ENCODE data around the gene MASP2.
"Not testable (repeated sequence)": the region's sequence is repeated elsewhere in the genome, so short reads cannot be mapped to it uniquely, and the experiment has no call there.

Gene MASP2

DNA sequence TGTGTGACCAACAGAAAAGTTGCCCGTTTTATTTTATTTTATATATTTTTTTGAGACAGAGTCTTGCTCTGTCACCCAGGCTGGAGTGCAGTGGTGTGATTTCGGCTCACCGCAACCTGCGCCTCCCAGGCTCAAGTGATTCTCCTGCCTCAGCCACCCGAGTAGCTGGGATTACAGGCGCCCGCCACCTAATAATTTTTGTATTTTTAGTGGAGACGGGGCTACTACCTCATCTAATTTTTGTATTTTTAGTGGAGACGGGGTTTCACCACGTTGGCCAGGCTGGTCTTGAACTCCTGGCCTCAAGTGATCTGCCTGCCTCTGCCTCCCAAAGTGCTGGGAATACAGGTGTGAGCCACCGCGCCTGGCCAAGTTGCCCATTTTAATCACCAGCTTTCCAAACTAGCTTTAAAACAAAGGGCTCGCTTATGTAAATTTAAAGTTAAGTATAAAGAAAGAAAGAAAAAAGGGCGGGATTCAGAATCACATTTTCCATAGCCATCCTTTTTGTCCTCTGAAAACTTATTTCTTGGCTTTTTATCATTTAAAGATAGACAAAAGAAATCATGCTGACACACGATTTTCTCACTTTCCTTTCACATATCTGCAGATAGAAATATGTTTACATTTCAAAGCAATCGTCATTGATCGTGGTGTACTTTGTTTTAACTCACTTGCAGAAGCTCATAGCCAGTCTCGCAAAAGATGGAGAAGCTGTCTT is 9.9 kb downstream of the MASP2 start:
- DNase-seq, result not testable (repeated sequence)

DNA sequence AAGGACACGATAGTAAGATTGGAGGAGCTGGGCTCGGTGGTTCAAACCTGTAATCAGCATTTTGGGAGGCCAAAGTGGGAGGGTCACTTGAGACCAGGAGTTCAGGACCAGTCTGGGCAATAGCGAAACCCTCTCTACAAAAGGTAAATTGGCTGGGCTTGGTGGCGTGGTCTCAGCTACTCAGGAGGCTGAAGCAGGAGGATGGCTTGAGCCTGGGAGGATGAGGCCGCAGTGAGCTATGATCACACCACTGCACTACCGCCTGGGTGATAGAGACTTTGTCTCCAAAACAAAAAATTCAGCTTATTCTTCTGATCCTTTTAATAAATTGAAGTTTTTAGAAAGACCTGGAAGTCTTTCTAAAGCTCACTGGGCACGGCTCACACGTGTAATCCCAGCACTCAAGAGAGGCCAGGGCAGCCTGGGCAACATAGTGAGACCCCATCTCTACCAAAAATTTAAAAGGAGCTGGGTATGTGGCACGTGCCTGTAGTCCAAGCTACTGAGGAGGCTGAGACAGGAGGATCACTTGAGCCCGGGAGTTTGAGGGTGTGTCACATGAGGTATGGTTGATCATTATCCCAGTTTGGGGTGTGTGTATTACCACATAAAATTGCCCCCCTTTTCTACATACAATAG is 15.3 kb downstream of the MASP2 start:
- DNase-seq, result no peak

- DNase-seq, result no peak
Observed at GRCh38 chr1:11030865-11031264, 16.2 kb downstream of the MASP2 start.

GRCh38 chr1:11028018-11028417 is 19.0 kb downstream of the MASP2 start:
- DNase-seq, result no peak

GRCh38 chr1:11027316-11027715 is 19.7 kb downstream of the MASP2 start:
- no peak for DNase-seq

DNA sequence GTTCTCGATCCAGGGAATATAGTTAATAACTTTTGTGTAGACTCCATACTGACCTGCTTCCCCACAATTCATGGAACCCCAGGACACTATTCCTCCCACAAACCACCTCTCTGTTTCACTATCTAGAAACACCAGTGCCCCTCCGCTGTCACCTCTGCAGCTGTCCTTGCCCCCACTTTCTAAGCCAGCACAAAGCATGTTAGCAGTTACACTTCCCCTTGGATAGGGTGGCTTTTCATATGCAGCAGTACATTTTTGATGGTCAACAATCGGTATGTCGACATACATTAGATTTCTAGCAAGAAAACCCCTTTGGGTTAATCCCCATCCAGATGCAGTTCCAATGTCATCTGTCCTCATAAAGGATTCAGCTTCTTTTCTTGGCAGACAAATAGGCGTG is 20.1 kb downstream of the MASP2 start:
- no peak for DNase-seq

DNA sequence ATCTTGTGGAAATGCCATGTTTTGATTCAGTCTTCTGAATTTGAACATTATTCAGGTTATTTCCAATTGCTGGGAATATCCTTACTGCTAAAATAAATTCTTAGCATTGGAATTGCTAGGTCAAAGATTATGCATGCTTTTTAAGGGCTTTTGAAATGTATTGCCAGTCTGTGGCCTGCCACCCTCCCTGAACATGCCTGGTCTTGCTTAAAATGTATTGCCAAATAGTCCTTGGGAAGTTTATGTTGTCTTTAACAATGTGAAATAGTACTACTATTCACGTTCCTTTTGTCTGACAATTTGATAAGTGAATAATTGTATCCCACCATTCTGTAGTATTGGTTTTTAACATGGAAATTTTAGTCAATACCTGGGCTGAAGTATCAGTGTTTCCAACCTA is 21.0 kb downstream of the MASP2 start:
- no peak for DNase-seq

- DNase-seq, result no peak
Observed at GRCh38 chr1:11025618-11026017, 21.4 kb downstream of the MASP2 start.

DNA sequence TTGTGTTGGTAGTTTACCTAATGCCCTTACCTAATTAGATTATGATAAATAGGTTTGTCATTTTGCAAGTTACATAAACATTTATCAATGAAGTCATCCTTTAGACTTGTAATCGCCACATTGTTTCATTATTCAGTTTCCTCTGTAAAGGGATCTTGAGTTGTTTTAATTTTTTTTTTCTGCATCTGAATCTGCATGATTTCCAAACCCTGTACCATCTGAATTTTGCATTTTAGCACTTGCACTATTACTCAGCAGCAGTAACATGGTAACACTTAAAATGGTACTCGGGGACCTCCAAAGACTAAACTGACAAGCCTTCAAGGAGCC is 22.2 kb downstream of the MASP2 start:
- no peak for DNase-seq

- no peak for DNase-seq
Observed at GRCh38 chr1:11024154-11024873, 22.7 kb downstream of the MASP2 start.

GRCh38 chr1:11023201-11023600 is 23.8 kb downstream of the MASP2 start:
- no peak for DNase-seq

DNA sequence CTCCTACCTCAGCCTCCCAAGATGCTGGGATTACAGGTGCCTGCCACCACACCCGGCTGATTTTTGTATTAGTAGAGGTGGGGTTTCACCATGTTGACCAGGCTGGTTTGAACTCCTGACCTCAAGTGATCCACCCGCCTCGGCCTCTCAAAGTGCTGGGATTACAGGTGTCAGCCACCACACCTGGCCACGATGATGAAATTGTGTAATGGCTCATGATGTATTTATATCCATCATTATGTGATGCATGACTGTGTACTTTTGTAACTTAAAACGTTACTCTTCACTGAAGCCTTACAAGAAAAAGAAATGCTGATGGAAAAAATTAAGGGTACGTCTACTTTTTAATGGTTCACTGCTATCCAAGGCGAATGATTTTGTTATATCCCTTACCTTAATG is 27.1 kb downstream of the MASP2 start:
- DNase-seq, result no peak

- not testable (repeated sequence) for DNase-seq
Observed at GRCh38 chr1:11019358-11019757, 27.7 kb downstream of the MASP2 start.

DNA sequence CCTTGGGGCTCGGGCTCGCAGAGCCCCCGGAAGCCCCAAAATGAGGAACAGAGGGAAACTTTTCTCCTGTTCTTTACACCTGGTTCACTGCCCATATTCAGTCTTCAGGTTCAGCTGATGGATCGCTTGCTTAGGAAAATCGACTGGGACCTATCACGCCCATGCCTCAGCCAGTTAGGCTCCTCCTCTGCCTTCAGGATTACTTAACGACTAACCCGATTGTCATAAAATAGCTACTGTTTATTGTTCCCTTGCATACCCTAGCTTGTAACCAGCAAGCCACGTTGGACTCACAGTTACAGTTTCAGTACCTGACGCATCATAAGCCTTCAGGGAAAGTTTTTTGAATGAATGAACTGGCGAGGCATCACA is 33.9 kb downstream of the MASP2 start:
- no peak for DNase-seq

GRCh38 chr1:11012260-11013159 is 34.5 kb downstream of the MASP2 start, which contains the start of gene TARDBP:
Gene TARDBP, plus strand, starts transcription at chr1:11012654. Its CDS starts 1,074 bp downstream, at chr1:11013728.
- peak; percentile 83 to 85 for DNase-seq

DNA sequence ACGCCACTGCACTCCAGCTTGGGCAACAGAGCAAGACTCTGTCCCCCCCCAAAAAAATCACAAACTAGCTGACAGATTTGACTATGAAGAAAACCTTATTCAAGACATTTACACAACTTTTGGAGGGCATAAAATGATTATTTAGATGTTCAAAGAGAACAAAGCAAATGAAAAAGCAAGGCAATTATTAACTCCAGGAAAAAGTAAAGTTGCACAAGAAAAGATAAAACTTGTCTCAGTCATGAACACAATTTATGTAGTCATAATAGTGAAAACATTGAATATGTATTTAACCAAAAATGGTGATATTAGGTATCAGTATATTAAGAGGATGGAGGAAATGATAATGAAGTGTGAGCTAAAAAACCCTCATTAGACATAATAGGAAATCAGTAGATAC is 46.5 kb downstream of the MASP2 start:
- DNase-seq, result no peak

GRCh38 chr1:10996100-10996499 is 50.9 kb downstream of the MASP2 start:
- DNase-seq, result no peak

DNA sequence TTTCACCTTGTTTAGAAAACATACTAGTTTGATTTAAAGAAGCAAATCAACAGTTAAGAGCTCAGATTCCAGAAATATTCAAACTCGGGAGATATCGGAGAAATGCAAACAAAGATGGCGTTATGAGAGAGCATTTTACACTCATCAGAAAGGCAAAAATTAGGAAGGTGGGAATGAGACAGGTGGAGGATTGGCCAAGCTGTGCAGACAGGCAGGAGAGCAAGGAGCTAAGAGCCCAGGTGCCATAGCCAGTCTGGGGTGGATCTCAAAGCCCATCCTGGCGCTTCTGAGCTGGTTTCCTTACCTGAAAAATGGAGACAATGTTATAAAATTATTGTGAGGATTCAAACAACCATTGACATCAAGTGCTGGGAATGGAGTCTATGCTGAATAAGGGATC is 54.2 kb downstream of the MASP2 start:
- DNase-seq, result no peak

DNA sequence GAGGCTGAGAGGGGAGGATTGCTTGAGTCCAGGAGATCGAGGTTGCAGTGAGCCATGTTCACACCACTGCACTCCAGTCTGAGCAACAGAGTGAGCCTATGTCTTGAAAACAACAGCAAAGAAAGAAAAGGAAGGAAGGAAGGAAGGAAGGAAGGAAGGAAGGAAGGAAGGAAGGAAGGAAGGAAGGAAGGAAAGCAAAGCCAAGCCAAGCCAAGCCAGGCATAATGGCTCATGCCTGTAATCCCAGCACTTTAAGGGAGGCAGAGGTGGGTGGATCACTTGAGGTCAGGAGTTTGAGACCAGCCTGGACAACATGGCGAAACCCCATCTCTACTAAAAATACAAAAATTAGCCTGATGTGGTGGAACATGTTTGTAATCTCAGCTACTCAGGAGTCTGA is 55.0 kb downstream of the MASP2 start:
- DNase-seq, result not testable (repeated sequence)

DNA sequence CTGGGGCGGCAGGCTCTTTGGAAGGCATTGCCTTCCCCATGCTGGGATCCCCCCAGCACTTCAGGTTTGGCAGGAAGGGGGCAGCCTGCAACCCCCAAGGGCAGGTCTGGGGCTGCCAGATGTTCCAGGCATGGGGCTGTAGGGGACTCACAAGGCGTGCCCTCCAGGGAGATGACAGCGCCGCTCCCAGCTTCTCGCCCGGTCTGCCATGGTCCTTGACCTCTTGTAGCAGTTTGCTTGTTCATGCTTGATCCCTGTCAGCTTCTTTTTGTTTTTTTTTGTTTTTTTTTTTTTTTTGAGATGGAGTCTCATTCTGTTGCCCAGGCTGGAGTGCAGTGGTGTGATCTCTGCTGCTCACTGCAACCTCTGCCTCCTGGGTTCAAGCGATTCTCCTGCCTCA is 56.2 kb downstream of the MASP2 start:
- DNase-seq, result no peak

DNA sequence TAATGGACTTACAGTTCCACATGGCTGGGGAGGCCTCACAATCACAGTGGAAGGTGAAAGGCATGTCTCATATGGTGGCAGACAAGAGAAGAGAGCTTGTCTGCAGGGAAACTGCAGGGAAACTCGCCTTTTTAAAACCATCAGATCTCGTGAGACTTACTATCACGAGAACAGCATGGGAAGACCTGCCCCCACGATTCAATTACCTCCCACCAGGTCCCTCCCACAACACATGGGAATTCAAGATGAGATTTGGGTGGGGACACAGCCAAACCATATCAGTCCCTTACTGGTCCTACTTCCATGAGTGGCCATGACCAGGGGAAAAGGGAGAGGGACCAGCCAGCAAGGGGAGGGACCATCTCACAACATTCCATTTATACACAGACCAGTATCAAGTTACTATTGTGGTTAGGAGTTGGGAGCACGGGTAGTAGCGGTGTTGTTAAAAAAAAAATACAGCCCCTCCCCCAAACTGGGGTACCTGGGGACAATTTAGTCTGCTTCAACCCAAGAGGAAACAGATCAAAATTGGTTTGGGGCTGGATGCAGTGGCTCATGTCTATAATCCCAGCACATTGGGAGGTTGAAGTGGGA is 57.0 kb downstream of the MASP2 start:
- not testable (repeated sequence) for DNase-seq

- DNase-seq, result no peak
Observed at GRCh38 chr1:10989095-10989494, 57.9 kb downstream of the MASP2 start.

All from stimulated activated CD4-positive, alpha-beta T cell treated with anti-CD3 and anti-CD28 coated beads, Interleukin-2, amount 100 ng/mL, for 48 hours (primary cell).